HepG2 (cell line): ENCODE measurements around the gene FAM174C. TPM values are rescaled to one million over a fixed set of nuclear protein-coding genes. Genes with fewer than 3 reads are reported as not detected.

ENCODE experiments used
- CBFB ChIP-seq: sonication (generic); formaldehyde crosslinking; IDR thresholded peaks from 2 replicates; pipeline ENCODE4 v1.4.0; 2020; ENCODE audit warnings: missing genetic modification reagents
- ELF1 ChIP-seq: sonication (generic); formaldehyde crosslinking; IDR thresholded peaks from 2 replicates; pipeline ENCODE4 v1.4.0; 2020; ENCODE audit warnings: missing genetic modification reagents
- ETV5 ChIP-seq: IDR thresholded peaks from 2 replicates; pipeline ENCODE4 v1.6.1; 2018; ENCODE audit warnings: missing biosample characterization, missing genetic modification reagents, inconsistent platforms, borderline replicate concordance
- MATR3 ChIP-seq: sonication (generic); formaldehyde crosslinking; IDR thresholded peaks from 2 replicates; pipeline ENCODE4 v1.4.0; 2020; ENCODE audit warnings: missing genetic modification reagents
- MAX ChIP-seq: IDR thresholded peaks from 2 replicates; pipeline ENCODE4 v1.6.1; 2012; ENCODE audit warnings: inconsistent platforms
- POLR2AphosphoS2 ChIP-seq: IDR thresholded peaks from 2 replicates; pipeline ENCODE4 v1.6.1; 2011; ENCODE audit warnings: low read depth, low read length, improper control_type of control experiment
- STAG1 ChIP-seq: sonication (generic); formaldehyde crosslinking; IDR thresholded peaks from 2 replicates; pipeline ENCODE4 v1.4.0; 2020; ENCODE audit warnings: missing genetic modification reagents
- YY1 ChIP-seq: IDR thresholded peaks from 2 replicates; pipeline ENCODE4 v1.6.1; 2011; ENCODE audit warnings: low read length, low read depth, moderate library complexity, mild to moderate bottlenecking; ENCODE audit not compliant: insufficient read depth, insufficient replicate concordance
- ZHX2 ChIP-seq, 2 experiments: sonication (generic) in 1 of 2; formaldehyde crosslinking in 1 of 2; IDR thresholded peaks; 2 replicates each; pipeline versions ENCODE4 v1.6.1 to v1.9.0; 2014 to 2022; ENCODE audit warnings: antibody characterized with exemption in 1 of 2, borderline replicate concordance in 1 of 2, inconsistent platforms in 1 of 2, low read depth in 1 of 2, missing genetic modification reagents in 1 of 2
- ZNF263 ChIP-seq: sonication (generic); formaldehyde crosslinking; IDR thresholded peaks from 2 replicates; pipeline ENCODE4 v1.4.0; 2020; ENCODE audit warnings: missing genetic modification reagents
- ZNF414 ChIP-seq: sonication (generic); formaldehyde crosslinking; IDR thresholded peaks from 2 replicates; pipeline ENCODE4 v1.5.0; 2020; ENCODE audit warnings: missing genetic modification reagents
- ZNF460 ChIP-seq: sonication (generic); formaldehyde crosslinking; IDR thresholded peaks from 2 replicates; pipeline ENCODE4 v1.5.1; 2020; ENCODE audit warnings: missing genetic modification reagents, mild to moderate bottlenecking, borderline replicate concordance
- ZNF747 ChIP-seq: sonication (generic); formaldehyde crosslinking; IDR thresholded peaks from 2 replicates; pipeline ENCODE4 v1.8.1; 2023; ENCODE audit warnings: missing genetic modification reagents, mild to moderate bottlenecking, borderline replicate concordance
- ZNF841 ChIP-seq: sonication (generic); formaldehyde crosslinking; IDR thresholded peaks from 2 replicates; pipeline ENCODE4 v1.8.1; 2023; ENCODE audit warnings: missing genetic modification reagents, borderline replicate concordance
- polyA plus RNA-seq, 8 experiments: library from polyadenylated mRNA; depleted of rRNA in 3 of 8; stranded (reverse) in 7 of 8; unstranded in 1 of 8; fragments of >200 nt; fragmentation: Illumina TruSeq in 4 of 8; extraction: Trizol in 4 of 8; gene quantifications; 2 replicates each; pipeline versions ENCODE4 v1.2.1 to v1.2.3, GENCODE V29; 2011 to 2016; ENCODE audit warnings: low read depth in 4 of 8, missing spikeins in 1 of 8, mixed read lengths in 1 of 8; ENCODE audit not compliant: insufficient read depth in 1 of 8
- total RNA-seq, 5 experiments: library from RNA; depleted of rRNA; stranded (reverse); fragments of >200 nt; fragmentation: Illumina TruSeq; extraction: Trizol; gene quantifications; 2 replicates each; pipeline ENCODE4 v1.2.3, GENCODE V29; 2016; ENCODE audit warnings: low read depth in 1 of 5
- TF ChIP-seq, protein P1 (sequence below): sonication (generic); formaldehyde crosslinking; IDR thresholded peaks from 2 replicates; pipeline ENCODE4 v1.8.0; 2022; ENCODE audit warnings: missing genetic modification reagents, mild to moderate bottlenecking, inconsistent platforms, borderline replicate concordance
- TF ChIP-seq, protein P2 (sequence below): sonication (generic); formaldehyde crosslinking; IDR thresholded peaks from 2 replicates; pipeline ENCODE4 v1.4.0; 2020; ENCODE audit warnings: mild to moderate bottlenecking, missing genetic modification reagents
- TF ChIP-seq, protein P3 (sequence below): sonication (generic); formaldehyde crosslinking; IDR thresholded peaks from 2 replicates; pipeline ENCODE4 v1.4.0; 2020; ENCODE audit warnings: mild to moderate bottlenecking, missing genetic modification reagents
- TF ChIP-seq, protein P4 (sequence below): sonication (generic); formaldehyde crosslinking; IDR thresholded peaks from 2 replicates; pipeline ENCODE4 v1.8.1; 2023; ENCODE audit warnings: mild to moderate bottlenecking, inconsistent platforms, moderate library complexity, missing genetic modification reagents, borderline replicate concordance

The FAM174C gene
- total and polyA plus RNA-seq, 2 of the 13 experiments (the other 11 are each of a cell fraction or from before 2014, with no cell fraction given), result 19.5 to 31.3 TPM

DNA sequence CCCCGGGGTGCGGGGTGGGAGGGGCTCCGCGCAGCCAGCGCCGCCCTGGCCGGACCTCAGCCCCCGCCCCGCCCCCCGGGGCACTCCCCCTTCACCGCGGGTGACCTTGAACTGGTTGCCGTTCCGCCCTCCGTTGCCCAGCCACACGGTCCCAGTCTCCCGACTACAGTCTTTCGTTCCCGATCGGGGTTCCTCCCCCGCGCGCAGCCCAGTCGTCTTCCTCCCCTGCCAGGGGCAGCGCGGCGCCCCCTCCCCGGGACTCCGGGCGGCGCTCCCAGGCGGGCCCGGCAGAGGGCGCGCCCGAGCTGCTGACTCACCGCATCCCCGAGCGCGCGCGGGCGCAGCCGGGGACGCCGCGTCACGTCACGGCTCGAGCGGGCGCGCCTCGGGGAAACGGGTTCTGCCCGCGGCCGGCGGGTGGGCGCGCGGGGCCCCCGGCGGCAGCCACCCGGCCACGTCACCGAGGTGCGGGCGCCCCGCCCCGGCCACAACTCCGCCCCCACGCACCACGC is 26.5 kb upstream of the FAM174C start (continued):
- TF ChIP-seq, protein P1, sequence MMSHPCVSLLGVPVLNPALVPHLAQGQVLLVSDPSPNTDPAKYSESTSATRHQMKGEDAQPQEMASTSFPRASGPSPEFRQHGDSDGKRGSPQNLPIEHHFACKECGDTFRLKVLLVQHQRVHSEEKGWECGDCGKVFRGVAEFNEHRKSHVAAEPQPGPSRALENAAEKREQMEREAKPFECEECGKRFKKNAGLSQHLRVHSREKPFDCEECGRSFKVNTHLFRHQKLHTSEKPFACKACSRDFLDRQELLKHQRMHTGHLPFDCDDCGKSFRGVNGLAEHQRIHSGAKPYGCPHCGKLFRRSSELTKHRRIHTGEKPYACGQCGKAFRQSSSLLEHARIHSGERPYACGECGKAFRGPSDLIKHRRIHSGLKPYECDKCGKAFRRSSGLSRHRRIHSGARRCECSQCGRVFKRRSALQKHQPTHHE, result no peak
- TF ChIP-seq ZNF747 (CRISPR knock-in tag), result no peak
- TF ChIP-seq ZNF263, result no peak
- no peak for TF ChIP-seq ETV5 (CRISPR knock-in tag)
- TF ChIP-seq STAG1, result no peak
- TF ChIP-seq CBFB (CRISPR knock-in tag), result no peak
- TF ChIP-seq, protein P2, sequence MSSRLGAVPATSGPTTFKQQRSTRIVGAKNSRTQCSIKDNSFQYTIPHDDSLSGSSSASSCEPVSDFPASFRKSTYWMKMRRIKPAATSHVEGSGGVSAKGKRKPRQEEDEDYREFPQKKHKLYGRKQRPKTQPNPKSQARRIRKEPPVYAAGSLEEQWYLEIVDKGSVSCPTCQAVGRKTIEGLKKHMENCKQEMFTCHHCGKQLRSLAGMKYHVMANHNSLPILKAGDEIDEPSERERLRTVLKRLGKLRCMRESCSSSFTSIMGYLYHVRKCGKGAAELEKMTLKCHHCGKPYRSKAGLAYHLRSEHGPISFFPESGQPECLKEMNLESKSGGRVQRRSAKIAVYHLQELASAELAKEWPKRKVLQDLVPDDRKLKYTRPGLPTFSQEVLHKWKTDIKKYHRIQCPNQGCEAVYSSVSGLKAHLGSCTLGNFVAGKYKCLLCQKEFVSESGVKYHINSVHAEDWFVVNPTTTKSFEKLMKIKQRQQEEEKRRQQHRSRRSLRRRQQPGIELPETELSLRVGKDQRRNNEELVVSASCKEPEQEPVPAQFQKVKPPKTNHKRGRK, result no peak
- TF ChIP-seq ELF1 (CRISPR knock-in tag), result no peak
- TF ChIP-seq ZHX2 (IDR thresholded peaks at IDR 0.05; ENCODE audit: low read depth), result 0 out of 2 replicates have a peak, but pooled peaks have one; percentile 18
- no peak for TF ChIP-seq ZHX2 (CRISPR knock-in tag; IDR thresholded peaks at IDR 0.05; ENCODE audit: borderline replicate concordance)
- 0 out of 2 replicates have a peak, but pooled peaks have one; percentile 71 for TF ChIP-seq POLR2AphosphoS2
- TF ChIP-seq ZNF841 (CRISPR knock-in tag), result no peak
- TF ChIP-seq MATR3 (CRISPR knock-in tag), result no peak
- no peak for TF ChIP-seq MAX
- TF ChIP-seq ZNF414 (CRISPR knock-in tag), result peak; percentile 38; the same call in 1 of the 2 replicates
- no peak for TF ChIP-seq ZNF460
- TF ChIP-seq, protein P3, sequence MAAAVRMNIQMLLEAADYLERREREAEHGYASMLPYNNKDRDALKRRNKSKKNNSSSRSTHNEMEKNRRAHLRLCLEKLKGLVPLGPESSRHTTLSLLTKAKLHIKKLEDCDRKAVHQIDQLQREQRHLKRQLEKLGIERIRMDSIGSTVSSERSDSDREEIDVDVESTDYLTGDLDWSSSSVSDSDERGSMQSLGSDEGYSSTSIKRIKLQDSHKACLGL (CRISPR knock-in tag), result no peak
- TF ChIP-seq YY1, result peak; percentile 17
- TF ChIP-seq, protein P4, sequence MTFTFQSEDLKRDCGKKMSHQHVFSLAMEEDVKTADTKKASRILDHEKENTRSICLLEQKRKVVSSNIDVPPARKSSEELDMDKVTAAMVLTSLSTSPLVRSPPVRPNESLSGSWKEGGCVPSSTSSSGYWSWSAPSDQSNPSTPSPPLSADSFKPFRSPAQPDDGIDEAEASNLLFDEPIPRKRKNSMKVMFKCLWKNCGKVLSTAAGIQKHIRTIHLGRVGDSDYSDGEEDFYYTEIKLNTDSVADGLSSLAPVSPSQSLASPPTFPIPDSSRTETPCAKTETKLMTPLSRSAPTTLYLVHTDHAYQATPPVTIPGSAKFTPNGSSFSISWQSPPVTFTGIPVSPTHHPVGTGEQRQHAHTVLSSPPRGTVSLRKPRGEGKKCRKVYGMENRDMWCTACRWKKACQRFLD, result no peak
